ENCODE data around the gene FAM171A2.

FAM171A2 gene

DNA sequence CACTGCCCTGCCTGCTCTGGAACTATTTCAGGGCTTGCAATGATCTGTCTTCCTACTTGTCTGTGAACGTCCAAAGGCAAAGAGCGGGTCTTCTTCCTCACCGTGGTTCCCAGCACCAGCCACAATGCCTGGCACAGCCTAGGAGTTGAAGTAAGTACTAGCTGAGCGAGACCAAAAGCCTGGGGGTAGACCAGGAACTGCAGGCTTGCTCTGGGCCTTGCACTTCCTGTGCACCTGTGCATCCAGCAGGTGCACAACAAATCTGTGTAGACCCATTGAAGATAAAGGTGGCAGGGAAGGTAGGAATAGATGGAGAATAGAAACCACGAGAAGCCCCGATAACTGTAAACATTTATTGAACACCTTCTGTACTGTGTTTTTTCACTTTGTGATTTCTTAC lies 4.6 kb downstream of the FAM171A2 start:
- no peak for TF ChIP-seq ZNF274 (IDR thresholded peaks at IDR 0.05; ENCODE audit: low read depth, low read length)
- TF ChIP-seq YY1 (IDR thresholded peaks at IDR 0.05; ENCODE audit: insufficient read depth, insufficient read length), result no peak
- peaks cover 24% of the 10 kb centered on the region for H3K4me1 ChIP-seq (ENCODE audit: insufficient read depth, insufficient read length)
- no peaks in the 10 kb centered on the region for H3K9me3 ChIP-seq (ENCODE audit: insufficient read depth, low read length)
- peaks cover 2% of the 10 kb centered on the region for H3K27me3 ChIP-seq (ENCODE audit: insufficient read depth, insufficient read length)
- H3K36me3 ChIP-seq (ENCODE audit: insufficient read depth, insufficient read length, low read length), result peaks cover 36% of the 10 kb centered on the region
- no peak overlapping the region for H3K9ac ChIP-seq (ENCODE audit: insufficient read length, low read depth)
- H3K4me3 ChIP-seq (ENCODE audit: insufficient read length, low read depth), result no peak overlapping the region
- DNase-seq (ENCODE audit: low read depth, low spot score), result no peak

DNA sequence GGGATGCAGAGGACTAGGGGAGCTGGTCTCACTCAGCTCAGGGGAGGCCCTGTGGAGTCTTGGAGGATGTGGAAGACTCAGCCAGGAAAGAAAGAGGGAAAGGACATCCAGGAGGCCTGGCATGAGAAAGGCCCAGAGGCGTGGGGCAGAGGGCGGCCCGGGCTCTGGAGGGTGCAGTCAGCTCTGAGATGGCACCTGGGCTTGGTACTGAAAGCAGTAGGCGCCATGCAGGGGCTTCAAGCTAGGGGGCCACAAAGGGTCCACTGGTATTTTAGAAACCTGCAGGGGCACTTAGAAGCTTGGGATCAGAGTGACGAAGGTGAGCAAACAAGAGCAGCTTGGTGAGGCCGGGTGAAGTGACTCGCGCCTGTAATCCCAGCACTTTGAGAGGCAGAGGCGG lies 5.6 kb downstream of the FAM171A2 start:
- TF ChIP-seq ZNF274 (IDR thresholded peaks at IDR 0.05; ENCODE audit: low read depth, low read length) (no peak), YY1 (IDR thresholded peaks at IDR 0.05; ENCODE audit: insufficient read depth, insufficient read length) (no peak), SUZ12 (IDR thresholded peaks at IDR 0.05; ENCODE audit: extremely low read depth, insufficient read depth, insufficient read length) (no peak)
- no peak overlapping the region for H3K9ac ChIP-seq (ENCODE audit: insufficient read length, low read depth)
- peaks cover 24% of the 10 kb centered on the region for H3K4me1 ChIP-seq (ENCODE audit: insufficient read depth, insufficient read length)
- peaks cover 37% of the 10 kb centered on the region for H3K36me3 ChIP-seq (ENCODE audit: insufficient read depth, insufficient read length, low read length)
- DNase-seq (ENCODE audit: low read depth, low spot score), result no peak
- no peaks in the 10 kb centered on the region for H3K27me3 ChIP-seq (ENCODE audit: insufficient read depth, insufficient read length)
- H3K9me3 ChIP-seq (ENCODE audit: insufficient read depth, low read length), result no peaks in the 10 kb centered on the region
- H3K4me3 ChIP-seq (ENCODE audit: insufficient read length, low read depth), result no peak overlapping the region

DNA sequence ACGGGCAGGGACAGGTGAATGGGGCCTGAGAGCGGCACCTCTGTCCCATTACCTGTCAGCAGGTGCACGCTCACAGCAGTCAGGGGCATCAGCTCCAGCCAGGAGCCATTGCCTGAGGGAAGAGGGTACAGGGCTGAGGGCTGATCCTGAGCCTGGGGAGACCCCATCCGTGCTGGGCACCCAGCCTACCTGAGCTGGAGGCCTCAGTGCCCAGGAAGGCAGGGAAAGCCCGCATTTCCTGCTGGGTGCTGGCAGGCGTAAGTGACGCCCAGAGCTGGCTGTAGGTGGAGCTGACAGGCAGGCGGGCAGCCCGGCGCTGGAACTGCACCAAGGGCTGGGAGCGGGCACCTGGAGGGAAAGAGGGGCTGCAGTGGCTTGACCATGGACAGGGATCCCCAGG lies 7.4 kb downstream of the FAM171A2 start:
- peaks cover 14% of the 10 kb centered on the region for H3K4me1 ChIP-seq (ENCODE audit: insufficient read depth, insufficient read length)
- no peak overlapping the region for H3K9ac ChIP-seq (ENCODE audit: insufficient read length, low read depth)
- no peak overlapping the region for H3K4me3 ChIP-seq (ENCODE audit: insufficient read length, low read depth)
- no peak for DNase-seq (ENCODE audit: low read depth, low spot score)
- no peaks in the 10 kb centered on the region for H3K27me3 ChIP-seq (ENCODE audit: insufficient read depth, insufficient read length)
- peaks cover 55% of the 10 kb centered on the region for H3K36me3 ChIP-seq (ENCODE audit: insufficient read depth, insufficient read length, low read length)
- no peaks in the 10 kb centered on the region for H3K9me3 ChIP-seq (ENCODE audit: insufficient read depth, low read length)
- TF ChIP-seq ZNF274 (IDR thresholded peaks at IDR 0.05; ENCODE audit: low read depth, low read length), result no peak
- no peak for TF ChIP-seq SUZ12 (IDR thresholded peaks at IDR 0.05; ENCODE audit: extremely low read depth, insufficient read depth, insufficient read length)
- no peak for TF ChIP-seq YY1 (IDR thresholded peaks at IDR 0.05; ENCODE audit: insufficient read depth, insufficient read length)

DNA sequence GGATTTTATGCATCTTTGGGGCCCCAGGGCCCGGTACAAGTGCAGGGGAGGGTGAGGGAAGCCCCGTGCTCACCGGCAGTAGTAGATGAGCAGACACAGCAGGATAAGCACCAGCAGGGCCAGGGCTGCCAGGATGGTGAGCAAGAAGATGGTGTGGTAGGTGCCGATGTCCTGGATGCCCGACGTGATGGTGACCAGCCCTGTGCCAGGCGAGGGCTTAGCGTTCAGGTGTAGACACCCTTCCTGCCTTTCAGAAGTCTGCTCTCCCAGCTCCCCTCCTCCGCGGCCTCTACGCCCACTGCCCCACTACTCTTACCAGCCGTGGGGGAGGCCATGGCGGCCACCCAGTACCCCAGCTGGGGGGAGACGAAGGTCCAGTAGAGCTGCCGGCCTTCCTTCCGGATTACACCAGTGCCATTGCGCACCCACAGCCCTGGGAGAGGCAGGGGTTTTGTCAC lies 8.0 kb downstream of the FAM171A2 start:
- Histone ChIP-seq H3K9me3 (ENCODE audit: insufficient read depth, low read length) (no peaks in the 10 kb centered on the region), H3K27me3 (ENCODE audit: insufficient read depth, insufficient read length) (no peaks in the 10 kb centered on the region), H3K36me3 (ENCODE audit: insufficient read depth, insufficient read length, low read length) (peaks cover 61% of the 10 kb centered on the region), H3K9ac (ENCODE audit: insufficient read length, low read depth) (peak overlapping the region; percentile 27), H3K4me3 (ENCODE audit: insufficient read length, low read depth) (no peak overlapping the region), H3K4me1 (ENCODE audit: insufficient read depth, insufficient read length) (peaks cover 9% of the 10 kb centered on the region)
- DNase-seq (ENCODE audit: low read depth, low spot score), result no peak
- TF ChIP-seq SUZ12 (IDR thresholded peaks at IDR 0.05; ENCODE audit: extremely low read depth, insufficient read depth, insufficient read length), result no peak
- no peak for TF ChIP-seq ZNF274 (IDR thresholded peaks at IDR 0.05; ENCODE audit: low read depth, low read length)
- TF ChIP-seq YY1 (IDR thresholded peaks at IDR 0.05; ENCODE audit: insufficient read depth, insufficient read length), result no peak

DNA sequence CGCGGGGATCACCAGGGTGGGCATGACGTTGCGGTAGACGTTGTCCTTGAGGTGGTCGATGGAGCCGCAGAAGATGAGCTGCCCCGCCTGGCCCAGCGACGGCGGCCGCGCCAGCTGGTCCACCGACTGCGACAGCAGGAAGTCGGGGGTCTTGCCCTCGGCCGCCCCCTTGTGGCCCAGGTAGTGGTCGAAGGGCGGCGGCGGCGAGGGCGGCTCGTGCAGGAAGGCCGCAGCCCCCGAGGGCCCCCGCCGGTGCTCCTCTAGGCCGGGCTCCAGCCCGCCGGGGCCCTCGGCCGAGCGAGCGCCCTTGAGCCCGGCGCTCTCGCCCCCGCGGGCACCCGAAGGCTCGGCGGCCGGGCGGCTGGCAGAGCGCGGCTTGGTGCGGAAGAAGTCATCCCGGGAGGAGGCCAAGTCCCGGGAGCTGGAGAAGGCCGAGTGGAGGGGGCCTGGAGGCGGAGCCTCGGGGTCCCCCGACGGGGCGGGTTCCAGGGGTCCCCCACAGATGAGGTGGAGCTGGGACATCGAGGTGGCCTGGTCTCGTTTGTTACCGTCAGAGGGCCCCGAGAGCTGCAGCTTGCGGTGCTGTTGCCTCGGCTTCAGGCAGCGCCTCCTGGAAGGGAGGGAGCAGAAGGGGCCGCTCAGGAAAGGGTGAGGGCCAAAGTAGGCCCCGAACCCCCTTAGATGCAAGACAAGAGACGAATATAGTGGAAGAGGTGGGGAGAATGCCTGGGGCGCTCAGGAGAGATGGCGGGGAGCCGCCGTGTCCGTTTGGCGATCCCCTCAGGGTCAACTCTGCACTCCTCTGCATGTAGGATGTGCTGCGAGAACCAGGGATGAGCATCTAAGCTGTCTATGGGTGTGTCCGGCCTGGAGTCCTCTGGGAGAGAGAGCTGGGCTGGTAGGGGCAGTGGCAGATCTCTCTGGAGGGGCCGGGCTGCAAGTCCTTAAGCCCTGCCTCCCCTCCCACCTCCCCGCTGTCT lies 8.8 kb downstream of the FAM171A2 start:
- H3K9ac ChIP-seq (ENCODE audit: insufficient read length, low read depth), result peak overlapping the region; percentile 71
- no peaks in the 10 kb centered on the region for H3K9me3 ChIP-seq (ENCODE audit: insufficient read depth, low read length)
- peaks cover 65% of the 10 kb centered on the region for H3K36me3 ChIP-seq (ENCODE audit: insufficient read depth, insufficient read length, low read length)
- peak overlapping the region; percentile 29 for H3K4me3 ChIP-seq (ENCODE audit: insufficient read length, low read depth)
- DNase-seq (ENCODE audit: low read depth, low spot score), result no peak
- TF ChIP-seq YY1 (IDR thresholded peaks at IDR 0.05; ENCODE audit: insufficient read depth, insufficient read length), result no peak
- TF ChIP-seq ZNF274 (IDR thresholded peaks at IDR 0.05; ENCODE audit: low read depth, low read length), result no peak
- no peak for TF ChIP-seq SUZ12 (IDR thresholded peaks at IDR 0.05; ENCODE audit: extremely low read depth, insufficient read depth, insufficient read length)
- H3K4me1 ChIP-seq (ENCODE audit: insufficient read depth, insufficient read length), result peaks cover 7% of the 10 kb centered on the region
- H3K27me3 ChIP-seq (ENCODE audit: insufficient read depth, insufficient read length), result no peaks in the 10 kb centered on the region

DNA sequence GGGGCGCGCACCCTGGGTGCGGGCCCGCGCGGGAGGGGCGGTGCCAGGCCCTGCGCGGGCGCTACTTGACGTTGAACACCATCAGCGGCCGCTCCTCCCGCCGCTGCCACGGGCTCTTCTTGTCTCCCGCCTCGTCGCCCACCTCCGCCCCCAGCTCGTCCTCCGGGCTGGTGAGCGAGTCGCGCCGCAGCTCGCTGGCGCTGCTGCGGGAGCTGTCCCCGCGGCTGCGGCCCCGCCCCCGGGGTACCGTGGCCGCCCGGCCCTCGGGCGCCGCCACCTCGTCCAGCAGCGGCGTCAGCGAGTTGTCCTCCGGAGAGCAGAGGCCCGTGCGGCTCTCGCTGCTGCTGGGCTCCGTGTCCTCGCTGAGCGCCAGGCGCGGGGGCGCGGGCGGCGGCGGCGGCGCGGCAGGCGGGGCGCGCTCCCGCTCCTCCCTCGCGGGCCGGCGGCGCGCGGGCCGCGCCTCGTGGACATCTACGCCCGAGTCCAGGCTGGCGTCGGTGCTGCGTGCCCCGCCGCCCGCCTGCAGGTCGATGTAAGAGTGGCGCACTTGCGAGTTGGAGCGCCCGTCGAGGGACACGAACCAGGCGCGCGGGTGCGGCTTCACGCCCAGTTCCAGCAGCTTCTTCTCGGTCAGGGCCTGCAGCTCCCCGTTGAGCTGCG lies 9.9 kb downstream of the FAM171A2 start:
- TF ChIP-seq YY1 (IDR thresholded peaks at IDR 0.05; ENCODE audit: insufficient read depth, insufficient read length) (no peak), ZNF274 (IDR thresholded peaks at IDR 0.05; ENCODE audit: low read depth, low read length) (no peak), SUZ12 (IDR thresholded peaks at IDR 0.05; ENCODE audit: extremely low read depth, insufficient read depth, insufficient read length) (no peak)
- H3K27me3 ChIP-seq (ENCODE audit: insufficient read depth, insufficient read length), result no peaks in the 10 kb centered on the region
- peak overlapping the region; percentile 76 for H3K9ac ChIP-seq (ENCODE audit: insufficient read length, low read depth)
- no peaks in the 10 kb centered on the region for H3K9me3 ChIP-seq (ENCODE audit: insufficient read depth, low read length)
- DNase-seq (ENCODE audit: low read depth, low spot score), result no peak
- H3K36me3 ChIP-seq (ENCODE audit: insufficient read depth, insufficient read length, low read length), result peaks cover 70% of the 10 kb centered on the region
- peak overlapping the region; percentile 39 for H3K4me3 ChIP-seq (ENCODE audit: insufficient read length, low read depth)
- H3K4me1 ChIP-seq (ENCODE audit: insufficient read depth, insufficient read length), result peaks cover 7% of the 10 kb centered on the region
